SK-N-SH (cell line): ENCODE measurements around the gene TRIM38. TPM values are rescaled to one million over a fixed set of nuclear protein-coding genes. Genes with fewer than 3 reads are reported as not detected.
A peak's percentile ranks its signal among the peaks of the same experiment; 100 is the strongest.
"Not testable (repeated sequence)": the region's sequence is repeated elsewhere in the genome, so short reads cannot be mapped to it uniquely, and the experiment has no call there.

Experiments used
- CTCF ChIA-PET: fragments of 300-600, 350-600 bp; formaldehyde crosslinking; extraction: SDS; loops from one replicate; lab custom pipeline; 2021; lab: Yijun Ruan, JAX
- POLR2A ChIA-PET: fragments of 350-600 bp; sonication (Branson Sonifier 250); formaldehyde crosslinking; extraction: SDS; loops from one replicate; lab custom pipeline; 2020; ENCODE audit warnings: antibody characterized with exemption, inconsistent platforms; lab: Yijun Ruan, JAX
- DNase-seq: peaks from one replicate; pipeline ENCODE4 v3.0.0; 2012
- H2AFZ ChIP-seq: fragments of 200-600 bp; sonication (generic); 2 replicates; pipeline ENCODE4 v1.8.1; 2016; ENCODE audit warnings: antibody characterized with exemption, mild to moderate bottlenecking, low read depth
- H3F3A ChIP-seq: fragments of 200-600 bp; sonication (generic); replicated peaks from 2 replicates; pipeline ENCODE3; 2016; ENCODE audit warnings: antibody characterized with exemption, mild to moderate bottlenecking; ENCODE audit not compliant: insufficient read depth
- H3K27ac ChIP-seq, 2 experiments: fragments of 200-500 bp in 1 of 2; fragments of 200-600 bp in 1 of 2; sonication (Bioruptor generic) in 1 of 2; sonication (generic), shearing (Covaris generic) in 1 of 2; 2 replicates each; pipeline versions ENCODE4 v1.5.1 to v1.6.1; 2014 to 2016; ENCODE audit warnings: low read depth in 2 of 2, inconsistent platforms in 1 of 2, low read length in 1 of 2, mild to moderate bottlenecking in 1 of 2, mixed read lengths in 1 of 2
- H3K27me3 ChIP-seq: fragments of 200-600 bp; sonication (generic), shearing (Covaris generic); 2 replicates; pipeline ENCODE4 v1.6.1; 2016; ENCODE audit warnings: mixed run types; ENCODE audit not compliant: insufficient read depth
- H3K36me3 ChIP-seq, 2 experiments: fragments of 200-500 bp in 1 of 2; fragments of 200-600 bp in 1 of 2; sonication (Bioruptor generic) in 1 of 2; sonication (generic) in 1 of 2; replicated peaks in 1 of 2; 2 replicates each; pipeline versions ENCODE3 to v1.5.1; 2014 to 2016; ENCODE audit warnings: low read length in 1 of 2, mild to moderate bottlenecking in 1 of 2; ENCODE audit not compliant: insufficient read depth in 2 of 2, control insufficient read depth in 1 of 2
- H3K4me1 ChIP-seq, 2 experiments: fragments of 200-500 bp in 1 of 2; fragments of 200-600 bp in 1 of 2; sonication (Bioruptor generic) in 1 of 2; sonication (generic), shearing (Covaris generic) in 1 of 2; 2 replicates each; pipeline versions ENCODE4 v1.5.1 to v1.6.1; 2014 to 2016; ENCODE audit warnings: low read depth in 1 of 2, low read length in 1 of 2, mixed run types in 1 of 2; ENCODE audit not compliant: insufficient read depth in 2 of 2, control insufficient read depth in 1 of 2
- H3K4me2 ChIP-seq: fragments of 200-600 bp; sonication (generic), shearing (Covaris generic); 2 replicates; pipeline ENCODE4 v1.6.1; 2017; ENCODE audit warnings: mixed run types
- H3K4me3 ChIP-seq, 2 experiments: fragments of 200-500 bp in 1 of 2; fragments of 200-600 bp in 1 of 2; sonication (Bioruptor generic) in 1 of 2; sonication (generic), shearing (Covaris generic) in 1 of 2; 2 replicates each; pipeline versions ENCODE4 v1.5.1 to v1.8.1; 2014 to 2016; ENCODE audit warnings: low read depth in 2 of 2, inconsistent platforms in 1 of 2, low read length in 1 of 2, mild to moderate bottlenecking in 1 of 2, mixed read lengths in 1 of 2, moderate library complexity in 1 of 2
- H3K79me2 ChIP-seq: fragments of 200-600 bp; sonication (generic); 2 replicates; pipeline ENCODE4 v1.8.1; 2017; ENCODE audit warnings: mild to moderate bottlenecking; ENCODE audit not compliant: insufficient read depth
- H3K9ac ChIP-seq: fragments of 200-600 bp; sonication (generic); 2 replicates; pipeline ENCODE4 v1.6.1; 2017; ENCODE audit warnings: mixed run types
- H3K9me2 ChIP-seq: fragments of 200-600 bp; sonication (generic); 2 replicates; pipeline ENCODE4 v1.6.1; 2017; ENCODE audit warnings: mixed run types
- H3K9me3 ChIP-seq: fragments of 200-600 bp; sonication (generic); 2 replicates; pipeline ENCODE4 v1.6.1; 2017; ENCODE audit warnings: mixed run types, mild to moderate bottlenecking, moderate library complexity
- H4K20me1 ChIP-seq: fragments of 200-600 bp; sonication (generic); 2 replicates; pipeline ENCODE4 v1.6.1; 2017; ENCODE audit warnings: mild to moderate bottlenecking, mixed run types; ENCODE audit not compliant: insufficient read depth
- CHD2 ChIP-seq: fragments of 150-350 bp; IDR thresholded peaks from 2 replicates; pipeline ENCODE4 v1.6.1; 2018; ENCODE audit warnings: low read length; ENCODE audit not compliant: partially characterized antibody
- CTCF ChIP-seq: fragments of 200-600 bp; sonication (generic); IDR thresholded peaks from 2 replicates; pipeline ENCODE4 v1.6.1; 2017; ENCODE audit warnings: antibody characterized with exemption, mild to moderate bottlenecking, moderate library complexity
- ELF1 ChIP-seq: IDR thresholded peaks from 2 replicates; pipeline ENCODE4 v1.4.0; 2012
- EP300 ChIP-seq, 2 experiments: IDR thresholded peaks; 2 replicates each; pipeline versions ENCODE4 v1.4.0 to v1.6.1; 2012; ENCODE audit warnings: borderline replicate concordance in 1 of 2, low read depth in 1 of 2, low read length in 1 of 2
- EZH2phosphoT487 ChIP-seq: fragments of 200-600 bp; sonication (generic); IDR thresholded peaks from 2 replicates; pipeline ENCODE4 v1.6.1; 2017; ENCODE audit warnings: low read depth, mixed run types, mild to moderate bottlenecking, antibody characterized with exemption, moderate library complexity, borderline replicate concordance
- FOSL2 ChIP-seq: IDR thresholded peaks from 2 replicates; pipeline ENCODE4 v1.4.0; 2012; ENCODE audit warnings: low read depth, mild to moderate bottlenecking, moderate library complexity, borderline replicate concordance
- FOXJ3 ChIP-seq: sonication (generic); formaldehyde crosslinking; IDR thresholded peaks from 2 replicates; pipeline ENCODE4 v1.5.1; 2020; ENCODE audit warnings: mild to moderate bottlenecking, missing genetic modification reagents
- FOXM1 ChIP-seq: IDR thresholded peaks from 2 replicates; pipeline ENCODE4 v1.4.0; 2012; ENCODE audit warnings: low read depth, mild to moderate bottlenecking
- GABPA ChIP-seq: IDR thresholded peaks from 2 replicates; pipeline ENCODE4 v1.4.0; 2012; ENCODE audit warnings: low read depth, mild to moderate bottlenecking
- MEF2A ChIP-seq: IDR thresholded peaks from 2 replicates; pipeline ENCODE4 v1.4.0; 2012; ENCODE audit warnings: low read depth, borderline replicate concordance
- PBX3 ChIP-seq: IDR thresholded peaks from 2 replicates; pipeline ENCODE4; 2012
- POLR2AphosphoS5 ChIP-seq: IDR thresholded peaks from 2 replicates; pipeline ENCODE4 v1.6.1; 2012; ENCODE audit warnings: low read depth, low read length
- RFX5 ChIP-seq: IDR thresholded peaks from 2 replicates; pipeline ENCODE4 v1.6.1; 2012; ENCODE audit warnings: mild to moderate bottlenecking, improper control_type of control experiment, low read length
- TAF1 ChIP-seq: IDR thresholded peaks from 2 replicates; pipeline ENCODE4 v1.6.1; 2012; ENCODE audit warnings: low read depth, mild to moderate bottlenecking, low read length, moderate library complexity, borderline replicate concordance
- WGBS: methylation state at CpG from one replicate; pipeline ENCODE4 v1.1.6; 2017; ENCODE audit warnings: low lambda C conversion rate; 5-methylcytosine and 5-hydroxymethylcytosine counted together
- polyA plus RNA-seq, 3 experiments: library from polyadenylated mRNA; depleted of rRNA; stranded (reverse); fragments of >200 nt; gene quantifications; 2 replicates each; pipeline ENCODE4 v1.2.3, GENCODE V29; 2012

TRIM38 gene
- polyA plus RNA-seq, 1 of the 3 experiments (the other 2 are of a cell fraction): 0.62 TPM

GRCh38 chr6:25927756-25928216 is 34.8 kb upstream of the TRIM38 start:
- Histone ChIP-seq H3F3A (no peaks in the 10 kb centered on the region), H3K27ac (peak overlapping the region in 1 of 2 experiments; percentile 69; a peak in 2 of 4 replicates), H3K79me2 (no peaks in the 10 kb centered on the region), H3K36me3 (no peaks in the 10 kb centered on the region), H3K4me3 (no peak overlapping the region), H3K9ac (no peak overlapping the region), H3K9me3 (no peaks in the 10 kb centered on the region), H3K27me3 (no peaks in the 10 kb centered on the region; the same call in 1 of the 2 replicates), H3K4me1 (peaks cover 0 to 13% of the 10 kb centered on the region in 2 experiments; a peak in 2 of 4 replicates), H3K4me2 (no peak overlapping the region), H3K9me2 (no peaks in the 10 kb centered on the region), H4K20me1 (no peaks in the 10 kb centered on the region), H2AFZ (no peak overlapping the region)
- POLR2A ChIA-PET: no interaction called here
- CTCF ChIA-PET: interaction anchor here (1.1 to 1.2 kb wide), 3 partner anchors 38 to 662 kb away, joined by 3 to 4 read pairs (median 4); no protein-coding TSS in a partner anchor
- no peak for DNase-seq
- TF ChIP-seq POLR2AphosphoS5: no peak
- TF ChIP-seq FOXM1: no peak
- no peak for TF ChIP-seq TAF1
- TF ChIP-seq GABPA: no peak
- WGBS: 45% methylated on average over 2 of the region's 2 CpGs

- Histone ChIP-seq H3K36me3 (no peaks in the 10 kb centered on the region), H2AFZ (no peak overlapping the region), H3K27me3 (no peaks in the 10 kb centered on the region; the same call in 1 of the 2 replicates), H3K4me2 (no peak overlapping the region), H3K9ac (no peak overlapping the region), H3F3A (no peaks in the 10 kb centered on the region), H3K9me2 (no peaks in the 10 kb centered on the region)
- CTCF ChIA-PET: interaction anchor here (1.2 kb wide), 1 partner anchor 663 kb away, joined by 4 read pairs; no protein-coding TSS in a partner anchor
- no peak for DNase-seq
- 48% methylated on average over 4 of the region's 4 CpGs for WGBS
- TF ChIP-seq CHD2: no peak
- TF ChIP-seq FOSL2: no peak
- no peak for TF ChIP-seq ELF1
- no peak for TF ChIP-seq EP300 (IDR thresholded peaks at IDR 0.05; ENCODE audit: borderline replicate concordance in 1 of 2, low read depth in 1 of 2, low read length in 1 of 2)
- no peak for TF ChIP-seq EZH2phosphoT487
- no peak for TF ChIP-seq RFX5
- TF ChIP-seq MEF2A: no peak
- no peak for TF ChIP-seq CTCF
- no peak for TF ChIP-seq PBX3
- no peak for TF ChIP-seq FOXJ3 (CRISPR knock-in tag)
- TF ChIP-seq, all 33 proteins: peak for 0
- Histone ChIP-seq H3K9me3 (no peaks in the 10 kb centered on the region), H3K4me3 (no peak overlapping the region), H4K20me1 (no peaks in the 10 kb centered on the region), H3K27ac (peak overlapping the region in 1 of 2 experiments; percentile 28; a peak in 1 of 4 replicates), H3K4me1 (peaks cover 0 to 13% of the 10 kb centered on the region in 2 experiments; a peak in 2 of 4 replicates), H3K79me2 (no peaks in the 10 kb centered on the region)
- POLR2A ChIA-PET: no interaction called here
These were observed 33.9 kb upstream of the TRIM38 start for GRCh38 chr6:25928562-25929324.

GRCh38 chr6:25929785-25930184 is 32.8 kb upstream of the TRIM38 start:
- H3K79me2 ChIP-seq, H2AFZ ChIP-seq, H3K9me3 ChIP-seq, H3K4me2 ChIP-seq, CTCF ChIA-PET, H3K27ac ChIP-seq, H4K20me1 ChIP-seq, H3K36me3 ChIP-seq, H3K9me2 ChIP-seq, H3F3A ChIP-seq, POLR2A ChIA-PET, H3K9ac ChIP-seq, H3K27me3 ChIP-seq, DNase-seq, H3K4me3 ChIP-seq: not testable (repeated sequence)
- H3K4me1 ChIP-seq: peaks cover 0 to 13% of the 10 kb centered on the region in 2 experiments; a peak in 3 of 4 replicates
- WGBS: 77% methylated on average over 12 of the region's 12 CpGs
